Measurements from ENCODE around the gene ZCCHC4. TPM values are rescaled to one million over a fixed set of nuclear protein-coding genes. Genes with fewer than 3 reads are reported as not detected.
A peak's percentile ranks its signal among the peaks of the same experiment; 100 is the strongest.
"Not testable (repeated sequence)": the region's sequence is repeated elsewhere in the genome, so short reads cannot be mapped to it uniquely, and the experiment has no call there.

Gene ZCCHC4
- total RNA-seq, 2 donors from 2014 or later, result 12.7 to 17.2 TPM

DNA sequence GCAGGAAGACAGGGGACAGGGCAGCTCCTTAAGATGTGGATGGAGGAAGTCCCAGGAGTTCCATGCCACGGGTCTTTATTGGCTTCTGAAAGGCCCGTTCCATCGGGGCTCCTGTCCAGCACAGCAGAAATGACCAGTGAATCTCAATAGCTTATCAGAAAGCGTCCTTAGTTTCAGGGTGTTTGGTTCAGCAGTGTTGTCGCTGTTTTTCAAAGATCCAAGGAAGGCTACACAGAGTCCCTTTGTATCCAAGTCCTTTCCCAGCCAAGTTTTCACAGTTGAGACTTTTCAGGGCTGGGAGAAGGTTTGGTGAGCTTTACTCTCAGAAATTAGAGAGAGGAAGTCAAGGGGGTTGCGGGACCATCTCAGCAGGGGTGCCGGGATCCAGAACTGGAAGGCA, 5.0 kb upstream of the ZCCHC4 start:
- Mint-ChIP-seq H3K36me3 (ENCODE audit: low read depth) (no peaks in the 10 kb centered on the region), H3K27me3 (peaks cover 7% of the 10 kb centered on the region), H3K4me1 (no peaks in the 10 kb centered on the region), H3K27ac (no peak overlapping the region), H3K9me3 (no peaks in the 10 kb centered on the region), H3K4me3 (no peak overlapping the region)
- ATAC-seq (replicated peaks), result no peak

DNA sequence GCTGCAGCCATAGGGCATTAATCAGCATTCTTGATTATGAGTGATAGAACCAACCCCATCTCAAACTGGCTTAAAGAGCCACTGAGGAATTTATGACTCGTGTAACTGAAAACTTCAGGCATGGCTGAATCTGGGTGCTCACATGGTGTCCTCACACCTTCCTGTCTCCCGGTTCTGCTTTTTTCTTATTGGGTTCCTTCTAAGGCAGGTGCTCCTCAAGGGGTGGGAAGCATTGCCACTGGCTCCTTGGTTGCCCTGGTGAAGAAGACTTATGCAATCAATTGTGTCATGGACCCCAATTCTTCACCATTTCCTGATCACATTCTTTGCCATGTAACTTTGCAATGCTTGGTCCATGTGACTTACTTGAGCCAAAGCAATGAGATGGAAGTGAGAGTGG, 4.3 kb upstream of the ZCCHC4 start:
- Mint-ChIP-seq H3K4me3 (no peak overlapping the region), H3K27ac (no peak overlapping the region), H3K27me3 (peaks cover 7% of the 10 kb centered on the region), H3K9me3 (no peaks in the 10 kb centered on the region), H3K36me3 (ENCODE audit: low read depth) (no peaks in the 10 kb centered on the region), H3K4me1 (no peaks in the 10 kb centered on the region)
- no peak for ATAC-seq (replicated peaks)

DNA sequence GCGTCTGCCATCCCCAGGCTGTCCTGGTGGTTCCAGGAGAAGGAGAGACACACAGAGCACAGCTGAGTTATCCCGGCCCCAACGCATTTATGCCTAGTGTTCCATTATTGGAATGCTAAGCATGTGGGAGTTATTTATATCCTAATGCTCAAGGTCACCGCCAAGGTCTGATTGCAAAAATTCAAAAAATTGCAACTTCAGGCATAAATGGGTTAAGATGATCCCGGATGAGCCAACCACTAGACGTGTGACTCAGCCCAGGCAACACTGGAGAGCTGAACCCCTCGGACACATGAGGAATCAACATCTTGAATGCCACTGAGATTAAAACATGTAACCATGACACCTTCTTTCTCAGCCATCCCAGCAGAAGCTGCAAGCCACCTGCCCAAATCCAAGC, 3.8 kb upstream of the ZCCHC4 start:
- Mint-ChIP-seq H3K4me3 (no peak overlapping the region), H3K27me3 (peaks cover 7% of the 10 kb centered on the region), H3K27ac (no peak overlapping the region), H3K9me3 (no peaks in the 10 kb centered on the region), H3K36me3 (ENCODE audit: low read depth) (no peaks in the 10 kb centered on the region), H3K4me1 (no peaks in the 10 kb centered on the region)
- no peak for ATAC-seq (replicated peaks)

DNA sequence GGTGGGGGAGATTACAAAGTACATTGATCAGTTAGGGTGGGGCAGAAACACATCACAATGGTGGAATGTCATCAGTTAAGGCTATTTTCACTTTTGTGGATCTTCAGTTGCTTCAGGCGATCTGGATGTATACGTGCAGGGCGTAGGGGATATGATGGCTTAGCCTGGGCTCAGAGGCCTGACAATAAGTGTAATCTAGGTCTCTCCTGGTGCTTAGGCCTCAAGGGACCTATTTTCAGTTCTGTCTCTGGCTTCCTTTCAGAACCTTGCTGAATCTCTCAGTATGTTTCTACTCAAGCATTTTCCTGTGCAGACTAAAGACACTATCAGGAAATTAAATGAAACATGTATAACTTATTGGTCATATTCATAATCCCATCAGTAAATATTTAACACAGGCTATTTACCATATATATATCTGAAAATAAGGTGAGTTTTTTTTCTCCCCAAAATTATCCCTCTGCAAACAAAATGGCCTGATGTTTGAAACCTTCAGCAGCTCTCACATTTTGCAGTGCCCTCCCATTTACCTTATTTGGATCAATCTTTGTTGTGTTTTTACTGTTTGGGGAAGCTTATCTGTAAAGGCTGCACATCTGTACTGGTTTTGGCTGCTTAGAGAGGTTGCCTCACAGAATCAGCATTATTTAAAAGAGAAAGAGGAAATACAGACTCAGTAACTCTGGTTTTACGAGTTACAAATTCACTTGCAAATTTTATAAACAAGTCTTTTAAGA, 2.3 kb upstream of the ZCCHC4 start:
- Mint-ChIP-seq H3K4me3 (no peak overlapping the region), H3K9me3 (no peaks in the 10 kb centered on the region), H3K27ac (no peak overlapping the region), H3K27me3 (peaks cover 7% of the 10 kb centered on the region), H3K36me3 (ENCODE audit: low read depth) (peaks cover 4% of the 10 kb centered on the region), H3K4me1 (peaks cover 4% of the 10 kb centered on the region)
- ATAC-seq (replicated peaks), result no peak

DNA sequence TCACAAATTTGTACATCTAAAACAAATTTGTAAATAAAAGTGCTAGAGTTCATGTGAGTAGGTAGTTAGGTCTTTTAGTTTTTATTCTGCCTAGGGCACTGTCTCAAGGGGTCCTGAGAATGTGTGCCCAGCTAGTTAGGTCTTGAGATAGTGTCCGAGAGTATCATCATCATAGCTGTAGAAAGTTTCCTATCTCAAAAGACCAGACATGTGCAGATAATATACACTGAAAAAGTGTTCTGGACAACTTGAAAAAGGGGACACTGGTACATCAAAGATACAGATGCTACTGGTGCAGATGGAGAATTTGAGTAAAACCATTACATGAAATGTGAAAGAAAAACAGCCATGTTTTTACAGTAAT, 1.8 kb upstream of the ZCCHC4 start:
- Mint-ChIP-seq H3K4me3 (no peak overlapping the region), H3K9me3 (no peaks in the 10 kb centered on the region), H3K27ac (no peak overlapping the region), H3K27me3 (peaks cover 7% of the 10 kb centered on the region), H3K36me3 (ENCODE audit: low read depth) (peaks cover 10% of the 10 kb centered on the region), H3K4me1 (peaks cover 4% of the 10 kb centered on the region)
- ATAC-seq (replicated peaks), result no peak

DNA sequence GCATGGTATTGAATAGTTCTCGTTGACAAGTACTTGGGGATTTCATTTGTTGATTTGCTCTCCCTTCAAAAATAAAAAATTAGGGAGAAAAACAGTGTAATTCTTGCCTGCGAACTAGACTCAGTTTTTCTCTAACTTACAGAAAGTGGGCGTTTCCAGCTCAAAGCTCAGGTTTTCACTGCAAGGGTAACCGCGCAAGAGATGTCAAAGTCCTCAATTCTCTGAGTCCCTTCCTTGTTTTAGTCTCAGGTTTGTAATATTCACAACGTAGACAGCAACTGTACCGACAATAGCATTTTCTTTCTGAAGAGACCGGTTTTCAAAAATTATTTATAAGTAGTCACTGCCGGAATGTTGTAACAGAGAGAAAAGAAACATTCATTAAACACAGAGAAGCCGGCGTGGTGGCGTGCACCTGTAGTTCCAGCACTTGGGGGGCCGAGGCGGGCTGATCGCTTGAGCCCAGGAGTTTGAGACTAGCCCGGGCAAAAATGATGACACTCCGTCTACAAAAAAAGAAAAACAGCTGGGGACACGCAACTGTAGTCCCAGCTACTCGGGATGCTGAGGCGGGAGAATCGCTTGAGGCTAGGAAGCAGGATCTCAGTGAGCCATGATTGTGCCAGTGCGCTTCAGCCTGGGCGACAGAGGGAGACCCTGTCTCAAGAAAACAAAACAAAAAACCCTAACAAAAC, 774 bp downstream of the ZCCHC4 start:
- no peaks in the 10 kb centered on the region for H3K27me3 Mint-ChIP-seq

DNA sequence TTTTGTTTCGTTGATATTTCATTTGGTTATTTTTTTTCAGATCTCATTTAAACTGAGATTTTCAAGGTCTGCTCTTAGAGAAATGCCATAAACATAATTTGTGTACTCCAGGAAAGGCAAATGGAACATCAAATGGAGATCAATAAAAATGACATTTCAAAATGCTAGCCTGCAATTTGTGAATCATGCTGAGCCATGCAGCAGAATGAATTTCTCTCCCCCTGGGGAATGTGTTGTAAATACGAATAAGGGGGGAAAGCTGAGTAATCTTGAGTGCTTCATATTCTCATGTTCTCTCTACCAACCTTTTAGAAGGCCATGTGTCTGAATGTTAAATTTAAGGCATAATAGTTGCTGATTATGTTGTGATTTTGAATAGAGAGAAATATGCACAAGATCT, 7.8 kb downstream of the ZCCHC4 start:
- no peak for ATAC-seq (replicated peaks)
- Mint-ChIP-seq H3K36me3 (ENCODE audit: low read depth) (peaks cover 73% of the 10 kb centered on the region), H3K27ac (peak overlapping the region; percentile 75), H3K9me3 (no peaks in the 10 kb centered on the region), H3K4me1 (peaks cover 10% of the 10 kb centered on the region), H3K27me3 (no peaks in the 10 kb centered on the region), H3K4me3 (peak overlapping the region; percentile 23)

More for the DNA sequence above, 774 bp downstream of the ZCCHC4 start:
- H3K4me3 Mint-ChIP-seq, result peak overlapping the region; percentile 96
- H3K4me1 Mint-ChIP-seq, result peaks cover 4% of the 10 kb centered on the region
- ATAC-seq (replicated peaks), result no peak
- H3K27ac Mint-ChIP-seq, result peak overlapping the region; percentile 94
- H3K36me3 Mint-ChIP-seq (ENCODE audit: low read depth), result peaks cover 36% of the 10 kb centered on the region
- H3K9me3 Mint-ChIP-seq, result no peaks in the 10 kb centered on the region

DNA sequence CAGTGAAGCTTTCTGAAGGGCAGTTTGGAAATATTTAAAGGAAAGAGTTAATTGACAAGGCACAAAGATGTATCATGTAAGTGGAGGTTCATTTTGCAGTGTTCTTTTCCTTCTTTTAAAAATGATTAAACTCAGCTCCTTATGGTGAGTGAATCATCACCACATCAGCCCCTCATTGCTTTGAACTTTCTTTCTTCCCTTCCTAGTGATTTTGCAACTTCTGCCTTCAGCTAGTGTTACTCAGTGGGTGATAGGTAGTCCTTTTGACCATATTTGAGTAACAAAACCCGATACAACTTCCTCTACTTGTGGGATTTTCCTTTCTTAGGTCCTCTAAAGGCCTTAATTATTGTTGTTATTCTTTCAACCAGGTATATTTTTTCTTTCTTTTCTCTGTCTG, 8.2 kb downstream of the ZCCHC4 start:
- no peaks in the 10 kb centered on the region for H3K9me3 Mint-ChIP-seq
- ATAC-seq (replicated peaks), result peak; percentile 97
- peaks cover 10% of the 10 kb centered on the region for H3K4me1 Mint-ChIP-seq
- peaks cover 69% of the 10 kb centered on the region for H3K36me3 Mint-ChIP-seq (ENCODE audit: low read depth)
- H3K4me3 Mint-ChIP-seq, result peak overlapping the region; percentile 23
- peak overlapping the region; percentile 75 for H3K27ac Mint-ChIP-seq
- no peaks in the 10 kb centered on the region for H3K27me3 Mint-ChIP-seq

DNA sequence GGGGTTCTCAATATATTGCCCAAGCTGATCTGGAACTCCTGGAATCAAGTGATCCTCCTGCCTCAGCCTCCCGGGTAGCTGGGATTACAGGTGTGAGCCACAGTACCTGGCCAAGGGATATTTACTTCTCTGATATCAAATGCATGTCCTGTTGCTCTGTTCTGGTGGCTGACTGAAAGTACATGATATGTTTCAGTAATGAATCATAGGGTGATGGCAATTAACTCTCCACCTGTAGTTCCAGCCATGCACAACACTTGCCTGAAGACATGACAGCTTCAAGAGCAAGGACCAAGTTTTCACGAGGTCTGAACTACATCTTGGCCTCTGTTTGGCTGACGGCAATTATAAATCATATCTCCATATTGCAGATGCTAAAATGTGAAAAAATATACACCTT, 9.1 kb downstream of the ZCCHC4 start:
- Mint-ChIP-seq H3K9me3 (no peaks in the 10 kb centered on the region), H3K36me3 (ENCODE audit: low read depth) (peaks cover 60% of the 10 kb centered on the region), H3K4me1 (peaks cover 10% of the 10 kb centered on the region), H3K27ac (peak overlapping the region; percentile 75), H3K4me3 (peak overlapping the region; percentile 23), H3K27me3 (no peaks in the 10 kb centered on the region)
- peak; percentile 54 for ATAC-seq (replicated peaks)

DNA sequence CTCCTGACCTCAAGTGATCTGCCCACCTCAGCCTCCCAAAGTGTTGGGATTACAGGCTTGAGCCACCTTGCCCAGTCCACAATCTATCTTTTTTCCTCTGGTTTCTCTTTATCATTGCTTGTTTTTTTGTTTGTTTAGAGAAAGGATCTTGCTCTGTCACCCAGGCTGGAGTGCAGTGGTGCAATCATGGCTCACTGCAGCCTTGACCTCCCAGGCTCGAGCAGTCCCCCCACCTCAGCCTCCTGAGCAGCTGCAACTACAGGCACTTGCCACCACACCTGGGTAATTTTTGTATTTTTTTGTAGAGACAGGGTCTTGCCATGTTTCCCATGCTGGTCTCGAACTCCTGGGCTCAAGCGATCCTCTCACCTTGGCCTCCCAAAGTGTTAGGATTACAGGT, 15.9 kb downstream of the ZCCHC4 start:
- H3K27ac Mint-ChIP-seq; H3K27me3 Mint-ChIP-seq; H3K9me3 Mint-ChIP-seq; H3K36me3 Mint-ChIP-seq (ENCODE audit: low read depth); H3K4me3 Mint-ChIP-seq; ATAC-seq (replicated peaks): not testable (repeated sequence)
- peaks cover 11% of the 10 kb centered on the region for H3K4me1 Mint-ChIP-seq

DNA sequence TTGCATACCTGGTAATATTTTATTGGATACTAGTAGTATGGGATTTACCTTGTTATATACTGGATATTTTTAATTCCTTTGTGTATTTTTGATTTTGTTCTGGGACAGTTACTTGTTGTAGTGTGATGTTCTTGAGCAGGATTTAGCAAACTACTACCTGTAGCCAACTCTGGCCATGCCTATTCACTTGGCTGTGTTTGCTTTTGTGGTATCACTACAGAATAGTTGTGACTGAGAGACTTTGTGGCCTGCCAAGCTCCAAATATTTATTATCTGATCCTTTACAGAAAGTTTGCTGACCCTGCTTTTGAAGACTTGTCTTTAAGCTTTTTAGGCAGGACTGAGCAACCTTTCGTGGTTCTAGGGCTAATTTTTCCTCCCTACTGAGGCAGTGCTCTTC, 17.8 kb downstream of the ZCCHC4 start:
- no peaks in the 10 kb centered on the region for H3K9me3 Mint-ChIP-seq
- no peaks in the 10 kb centered on the region for H3K27me3 Mint-ChIP-seq
- peaks cover 11% of the 10 kb centered on the region for H3K4me1 Mint-ChIP-seq
- ATAC-seq (replicated peaks), result no peak
- peak overlapping the region; percentile 97 for H3K27ac Mint-ChIP-seq
- H3K36me3 Mint-ChIP-seq (ENCODE audit: low read depth), result peaks cover 11% of the 10 kb centered on the region
- H3K4me3 Mint-ChIP-seq, result peak overlapping the region; percentile 90

DNA sequence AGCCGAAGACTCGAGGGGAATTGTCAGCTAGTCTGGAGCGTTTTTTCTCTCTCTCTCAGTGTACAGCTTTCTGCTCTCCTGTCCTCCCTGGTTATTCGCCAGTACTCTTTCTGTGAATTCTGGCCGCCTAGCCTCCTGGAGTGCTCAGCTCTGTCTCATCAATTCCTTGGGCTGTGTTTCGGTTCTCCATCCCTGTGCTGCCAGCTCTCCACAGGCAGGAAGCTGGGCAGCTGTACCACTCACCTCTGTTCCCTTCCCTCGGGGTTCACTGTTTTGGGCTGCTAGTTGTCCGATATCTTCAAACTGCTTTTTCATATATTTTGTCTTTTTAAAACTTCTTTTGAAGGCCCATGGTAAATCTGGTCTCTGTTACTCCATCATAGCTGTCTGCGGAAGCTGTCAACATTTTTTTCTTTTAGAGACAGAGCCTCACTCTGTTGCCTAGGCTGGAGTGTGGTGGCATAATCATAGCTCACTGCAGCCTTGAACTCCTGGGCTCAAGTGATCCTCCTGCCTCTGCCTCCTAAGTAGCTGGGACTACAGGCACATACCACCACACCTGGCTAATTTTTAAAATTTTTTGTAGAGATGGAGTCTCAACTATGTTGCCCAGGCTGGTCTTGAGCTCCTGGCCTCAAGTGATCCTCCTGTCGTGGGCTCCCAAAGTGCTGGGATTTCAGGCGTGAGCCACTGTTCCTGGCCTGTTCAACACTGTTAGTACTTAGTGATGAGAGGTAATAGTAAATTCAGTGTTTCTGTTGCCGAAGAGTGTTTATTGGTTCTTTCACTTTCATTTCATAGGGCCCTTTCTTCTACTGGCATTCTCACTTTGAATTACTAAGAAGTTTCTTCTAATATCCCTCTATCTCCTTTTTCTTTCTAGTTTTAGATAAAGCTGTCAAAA, 18.6 kb downstream of the ZCCHC4 start:
- peak; percentile 93 for ATAC-seq (replicated peaks)
- H3K36me3 Mint-ChIP-seq (ENCODE audit: low read depth), result peaks cover 11% of the 10 kb centered on the region
- H3K4me3 Mint-ChIP-seq, result peak overlapping the region; percentile 90
- H3K27ac Mint-ChIP-seq, result peak overlapping the region; percentile 97
- H3K9me3 Mint-ChIP-seq, result no peaks in the 10 kb centered on the region
- peaks cover 11% of the 10 kb centered on the region for H3K4me1 Mint-ChIP-seq
- H3K27me3 Mint-ChIP-seq, result no peaks in the 10 kb centered on the region

DNA sequence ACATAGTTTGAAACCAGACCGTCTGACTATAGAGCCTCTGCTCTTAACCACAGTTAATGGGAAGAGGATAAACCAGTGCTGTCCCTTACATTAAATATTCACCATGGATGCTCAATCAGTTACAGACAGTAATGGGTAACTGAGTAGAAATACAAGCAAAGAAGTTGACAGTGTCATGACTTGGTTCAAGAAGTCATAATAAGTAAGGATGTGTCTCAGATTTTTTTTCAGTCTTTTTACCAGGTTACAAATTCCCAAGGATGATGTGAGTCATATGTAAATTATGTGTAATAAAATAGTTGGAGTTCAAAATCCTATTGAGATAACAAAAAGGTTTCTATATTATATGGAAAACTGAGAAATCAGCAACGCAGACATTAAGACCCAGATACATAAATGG, 31.1 kb downstream of the ZCCHC4 start:
- ATAC-seq (replicated peaks), result no peak
- Mint-ChIP-seq H3K27me3 (no peaks in the 10 kb centered on the region), H3K9me3 (no peaks in the 10 kb centered on the region), H3K4me3 (no peak overlapping the region), H3K27ac (no peak overlapping the region), H3K4me1 (peaks cover 3% of the 10 kb centered on the region), H3K36me3 (ENCODE audit: low read depth) (peaks cover 35% of the 10 kb centered on the region)

DNA sequence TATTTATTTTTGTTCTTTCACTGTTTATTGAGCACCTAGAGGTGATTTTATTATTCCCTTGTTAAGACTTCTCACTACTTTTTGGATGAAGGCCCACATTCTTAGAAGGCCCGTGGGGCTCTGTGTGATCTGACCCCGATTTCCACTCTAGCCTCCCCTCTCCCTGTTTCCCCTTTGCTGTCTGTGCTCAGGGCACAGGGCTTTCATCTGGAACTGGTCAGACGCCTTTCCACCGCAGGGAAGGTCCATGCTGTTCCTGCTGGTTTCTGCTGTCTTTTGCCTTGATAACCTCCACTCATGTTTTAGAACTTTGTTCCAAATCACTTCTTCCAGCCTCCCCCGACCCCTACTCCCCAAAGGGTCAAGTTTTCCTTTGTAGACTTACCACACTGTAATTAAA, 33.2 kb downstream of the ZCCHC4 start:
- Mint-ChIP-seq H3K4me3 (no peak overlapping the region), H3K4me1 (peaks cover 3% of the 10 kb centered on the region), H3K9me3 (no peaks in the 10 kb centered on the region), H3K27me3 (no peaks in the 10 kb centered on the region), H3K36me3 (ENCODE audit: low read depth) (peaks cover 25% of the 10 kb centered on the region), H3K27ac (no peak overlapping the region)
- no peak for ATAC-seq (replicated peaks)

Data from activated T-helper 17 cell treated with anti-CD3 and anti-CD28 coated beads, Interleukin-2, amount 50 U/mL, for 72 hours (primary cell).